ENCODE data around the gene LZTS3.

DNA sequence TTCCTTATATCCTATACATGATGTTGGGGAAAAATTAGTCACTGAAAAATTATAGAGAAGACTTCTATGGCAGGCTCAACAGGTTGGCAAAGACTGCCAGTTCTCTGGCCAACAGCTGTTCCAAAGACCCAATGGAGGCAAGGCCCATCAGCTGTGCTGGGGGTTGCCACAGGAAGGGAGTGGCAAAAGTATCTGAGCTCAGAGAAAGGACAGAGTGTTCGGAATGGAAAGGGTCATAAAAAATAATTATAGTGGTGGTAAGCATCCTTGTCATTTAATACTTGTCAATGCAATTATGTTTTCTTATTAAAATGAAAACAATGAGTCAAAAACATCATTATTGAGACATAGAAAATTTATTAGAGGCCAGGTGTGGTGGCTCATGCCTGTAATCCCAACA, 49.8 kb downstream of the LZTS3 start:
- TF ChIP-seq ZNF600 (tag by site-specific recombination; IDR thresholded peaks at IDR 0.05) (no peak), ZNF354C (tag by site-specific recombination; IDR thresholded peaks at IDR 0.05; ENCODE audit: borderline replicate concordance, low read depth) (no peak), ZNF239 (tag by site-specific recombination; IDR thresholded peaks at IDR 0.05) (no peak), CTCF (tag by site-specific recombination; IDR thresholded peaks at IDR 0.05) (no peak), ZNF350 (tag by site-specific recombination; IDR thresholded peaks at IDR 0.05) (no peak)
